ENCODE measurements around the gene REL. TPM values are rescaled to one million over a fixed set of nuclear protein-coding genes. Genes with fewer than 3 reads are reported as not detected.

REL gene
- total RNA-seq, 1 experiment from 2014 or later, result 10.2 TPM

DNA sequence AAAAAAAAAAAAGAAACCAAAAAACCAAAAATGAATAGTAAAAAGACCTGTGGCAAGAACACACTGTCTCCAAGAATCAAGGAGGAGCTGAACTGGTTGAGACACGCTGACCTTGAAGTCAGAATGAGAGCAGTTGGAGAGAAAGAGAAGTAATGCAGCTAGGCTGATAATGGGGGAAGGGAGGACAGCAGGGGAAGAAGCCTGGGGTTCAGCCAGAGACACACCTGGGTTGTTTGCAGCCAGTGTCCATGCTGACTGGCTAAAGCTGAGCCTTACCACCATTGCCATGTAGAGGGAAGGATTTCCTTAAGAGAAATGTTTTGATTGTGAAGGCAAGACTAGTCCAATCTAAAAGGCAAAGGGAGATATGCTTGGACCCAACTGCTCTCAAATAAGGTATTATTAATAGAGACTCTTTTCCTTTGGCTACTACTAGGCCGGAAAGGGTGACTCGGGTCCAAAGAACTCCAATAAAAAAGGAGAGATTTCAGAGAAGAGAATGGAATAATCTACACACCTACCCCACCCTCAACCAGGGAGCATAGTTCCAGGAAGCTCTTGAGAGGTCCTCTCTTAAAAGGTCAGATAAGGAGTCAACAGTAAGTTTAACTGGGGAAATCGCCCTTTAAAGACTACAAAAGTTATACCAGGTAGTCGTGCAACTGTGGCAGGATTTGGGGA is 25.2 kb upstream of the REL start:
- Histone ChIP-seq H3K79me2 (ENCODE audit: insufficient read depth, low read length) (no peaks in the 10 kb centered on the region), H3K4me2 (ENCODE audit: low read length) (peak overlapping the region; percentile 29; the same call in 1 of the 2 replicates), H3K9ac (ENCODE audit: low read length) (no peak overlapping the region), H3K27ac (ENCODE audit: low read depth, low read length) (no peak overlapping the region), H3K4me3 (replicated peaks in 1 of 2; ENCODE audit: low read depth in 1 of 2, low read length in 2 of 2) (no peak overlapping the region), H4K20me1 (ENCODE audit: insufficient read depth) (no peaks in the 10 kb centered on the region), H3K9me2 (ENCODE audit: insufficient read depth) (no peaks in the 10 kb centered on the region), H3K9me3 (ENCODE audit: control insufficient read depth in 1 of 2, insufficient read depth in 1 of 2, low read depth in 1 of 2, low read length in 2 of 2) (no peaks in the 10 kb centered on the region), H3K36me3 (ENCODE audit: control insufficient read depth in 1 of 2, insufficient read depth in 2 of 2, low read length in 2 of 2) (no peaks in the 10 kb centered on the region), H2AFZ (ENCODE audit: low read depth, low read length, poor library complexity, severe bottlenecking) (peak overlapping the region; percentile 57), H3K27me3 (ENCODE audit: insufficient read depth, low read length) (no peaks in the 10 kb centered on the region), H3K4me1 (ENCODE audit: control insufficient read depth in 1 of 2, insufficient read depth in 2 of 2, low read length in 2 of 2) (peaks cover 0 to 10% of the 10 kb centered on the region in 2 experiments; a peak in 1 of 4 replicates)
- ChIA-PET CTCF (no interaction called here), POLR2A (no interaction called here), RAD21 (ENCODE audit: low non-redundant PET in 1 of 2, low total read pairs in 2 of 2, uncharacterized antibody in 2 of 2, unreplicated experiment in 2 of 2) (no interaction called here)
- BruUV-seq (replicated peaks), result no TSS peak
- DNase-seq (ENCODE audit: low read depth, low spot score) (no peak), ATAC-seq (no peak)
- TF ChIP-seq CBX3 (IDR thresholded peaks at IDR 0.05; ENCODE audit: low read depth), result no peak
- no peak for TF ChIP-seq ZFX (IDR thresholded peaks at IDR 0.05)
- no peak for TF ChIP-seq EGR1 (IDR thresholded peaks at IDR 0.05; ENCODE audit: low read depth)
- TF ChIP-seq CEBPB (IDR thresholded peaks at IDR 0.05; ENCODE audit: low read depth), result no peak
- TF ChIP-seq, protein P1, sequence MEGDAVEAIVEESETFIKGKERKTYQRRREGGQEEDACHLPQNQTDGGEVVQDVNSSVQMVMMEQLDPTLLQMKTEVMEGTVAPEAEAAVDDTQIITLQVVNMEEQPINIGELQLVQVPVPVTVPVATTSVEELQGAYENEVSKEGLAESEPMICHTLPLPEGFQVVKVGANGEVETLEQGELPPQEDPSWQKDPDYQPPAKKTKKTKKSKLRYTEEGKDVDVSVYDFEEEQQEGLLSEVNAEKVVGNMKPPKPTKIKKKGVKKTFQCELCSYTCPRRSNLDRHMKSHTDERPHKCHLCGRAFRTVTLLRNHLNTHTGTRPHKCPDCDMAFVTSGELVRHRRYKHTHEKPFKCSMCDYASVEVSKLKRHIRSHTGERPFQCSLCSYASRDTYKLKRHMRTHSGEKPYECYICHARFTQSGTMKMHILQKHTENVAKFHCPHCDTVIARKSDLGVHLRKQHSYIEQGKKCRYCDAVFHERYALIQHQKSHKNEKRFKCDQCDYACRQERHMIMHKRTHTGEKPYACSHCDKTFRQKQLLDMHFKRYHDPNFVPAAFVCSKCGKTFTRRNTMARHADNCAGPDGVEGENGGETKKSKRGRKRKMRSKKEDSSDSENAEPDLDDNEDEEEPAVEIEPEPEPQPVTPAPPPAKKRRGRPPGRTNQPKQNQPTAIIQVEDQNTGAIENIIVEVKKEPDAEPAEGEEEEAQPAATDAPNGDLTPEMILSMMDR (IDR thresholded peaks at IDR 0.05 in 2 of 3, conservative IDR thresholded peaks at IDR 0.05 in 1 of 3; ENCODE audit: borderline replicate concordance in 1 of 3, insufficient read depth in 1 of 3, low read depth in 2 of 3, low read length in 2 of 3), result no peak
- intact Hi-C loops (cut with micrococcal nuclease), result no loop called here

DNA sequence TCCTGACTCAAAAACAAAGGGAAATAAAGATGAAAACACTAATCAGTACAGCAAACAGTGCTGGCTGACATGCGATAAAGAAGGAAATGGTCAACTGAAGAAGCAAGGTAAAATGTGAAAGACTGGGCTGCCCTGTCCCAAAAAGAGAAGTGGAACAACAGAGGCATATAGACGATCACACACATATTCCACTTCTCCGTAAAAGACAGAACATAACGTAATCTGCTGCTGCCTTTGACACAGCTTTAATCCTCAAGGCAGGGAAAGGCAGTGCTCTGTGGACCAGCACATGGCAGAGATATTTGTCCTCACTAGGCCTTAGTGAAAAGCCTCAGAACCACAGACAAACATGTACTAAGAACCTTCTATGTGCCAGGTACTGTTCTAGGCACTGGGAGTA is 24.3 kb upstream of the REL start:
- DNase-seq (ENCODE audit: low read depth, low spot score) (no peak), ATAC-seq (no peak)
- no peak overlapping the region for H3K4me3 ChIP-seq (replicated peaks in 1 of 2; ENCODE audit: low read depth in 1 of 2, low read length in 2 of 2)
- ChIA-PET CTCF (no interaction called here), RAD21 (ENCODE audit: low non-redundant PET in 1 of 2, low total read pairs in 2 of 2, uncharacterized antibody in 2 of 2, unreplicated experiment in 2 of 2) (no interaction called here), POLR2A (no interaction called here)
- H3K9me3 ChIP-seq (ENCODE audit: control insufficient read depth in 1 of 2, insufficient read depth in 1 of 2, low read depth in 1 of 2, low read length in 2 of 2), result no peaks in the 10 kb centered on the region
- H4K20me1 ChIP-seq (ENCODE audit: insufficient read depth), result no peaks in the 10 kb centered on the region
- intact Hi-C loops (cut with micrococcal nuclease), result no loop called here
- peaks cover 0 to 10% of the 10 kb centered on the region in 2 experiments; a peak in 1 of 4 replicates for H3K4me1 ChIP-seq (ENCODE audit: control insufficient read depth in 1 of 2, insufficient read depth in 2 of 2, low read length in 2 of 2)
- BruUV-seq (replicated peaks), result no TSS peak
- H3K9ac ChIP-seq (ENCODE audit: low read length), result no peak overlapping the region
- no peaks in the 10 kb centered on the region for H3K9me2 ChIP-seq (ENCODE audit: insufficient read depth)
- H3K36me3 ChIP-seq (ENCODE audit: control insufficient read depth in 1 of 2, insufficient read depth in 2 of 2, low read length in 2 of 2), result no peaks in the 10 kb centered on the region
- no peaks in the 10 kb centered on the region for H3K27me3 ChIP-seq (ENCODE audit: insufficient read depth, low read length)
- H3K79me2 ChIP-seq (ENCODE audit: insufficient read depth, low read length), result no peaks in the 10 kb centered on the region
- H3K4me2 ChIP-seq (ENCODE audit: low read length), result no peak overlapping the region
- no peak overlapping the region for H2AFZ ChIP-seq (ENCODE audit: low read depth, low read length, poor library complexity, severe bottlenecking)
- H3K27ac ChIP-seq (ENCODE audit: low read depth, low read length), result no peak overlapping the region
- no peak for TF ChIP-seq SIN3A (IDR thresholded peaks at IDR 0.05; ENCODE audit: low read depth)
- no peak for TF ChIP-seq JUND (IDR thresholded peaks at IDR 0.05)
- no peak for TF ChIP-seq RAD21 (IDR thresholded peaks at IDR 0.05; ENCODE audit: low read depth)
- TF ChIP-seq POLR2A (IDR thresholded peaks at IDR 0.05; ENCODE audit: borderline replicate concordance, extremely low read depth, insufficient read depth, insufficient read length), result no peak
- TF ChIP-seq, protein P2, sequence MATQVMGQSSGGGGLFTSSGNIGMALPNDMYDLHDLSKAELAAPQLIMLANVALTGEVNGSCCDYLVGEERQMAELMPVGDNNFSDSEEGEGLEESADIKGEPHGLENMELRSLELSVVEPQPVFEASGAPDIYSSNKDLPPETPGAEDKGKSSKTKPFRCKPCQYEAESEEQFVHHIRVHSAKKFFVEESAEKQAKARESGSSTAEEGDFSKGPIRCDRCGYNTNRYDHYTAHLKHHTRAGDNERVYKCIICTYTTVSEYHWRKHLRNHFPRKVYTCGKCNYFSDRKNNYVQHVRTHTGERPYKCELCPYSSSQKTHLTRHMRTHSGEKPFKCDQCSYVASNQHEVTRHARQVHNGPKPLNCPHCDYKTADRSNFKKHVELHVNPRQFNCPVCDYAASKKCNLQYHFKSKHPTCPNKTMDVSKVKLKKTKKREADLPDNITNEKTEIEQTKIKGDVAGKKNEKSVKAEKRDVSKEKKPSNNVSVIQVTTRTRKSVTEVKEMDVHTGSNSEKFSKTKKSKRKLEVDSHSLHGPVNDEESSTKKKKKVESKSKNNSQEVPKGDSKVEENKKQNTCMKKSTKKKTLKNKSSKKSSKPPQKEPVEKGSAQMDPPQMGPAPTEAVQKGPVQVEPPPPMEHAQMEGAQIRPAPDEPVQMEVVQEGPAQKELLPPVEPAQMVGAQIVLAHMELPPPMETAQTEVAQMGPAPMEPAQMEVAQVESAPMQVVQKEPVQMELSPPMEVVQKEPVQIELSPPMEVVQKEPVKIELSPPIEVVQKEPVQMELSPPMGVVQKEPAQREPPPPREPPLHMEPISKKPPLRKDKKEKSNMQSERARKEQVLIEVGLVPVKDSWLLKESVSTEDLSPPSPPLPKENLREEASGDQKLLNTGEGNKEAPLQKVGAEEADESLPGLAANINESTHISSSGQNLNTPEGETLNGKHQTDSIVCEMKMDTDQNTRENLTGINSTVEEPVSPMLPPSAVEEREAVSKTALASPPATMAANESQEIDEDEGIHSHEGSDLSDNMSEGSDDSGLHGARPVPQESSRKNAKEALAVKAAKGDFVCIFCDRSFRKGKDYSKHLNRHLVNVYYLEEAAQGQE (IDR thresholded peaks at IDR 0.05; ENCODE audit: low read depth), result no peak
- no peak for TF ChIP-seq YY1 (IDR thresholded peaks at IDR 0.05; ENCODE audit: extremely low read depth, insufficient replicate concordance, low read depth, low read length)
- no peak for TF ChIP-seq EZH2phosphoT487 (IDR thresholded peaks at IDR 0.05; ENCODE audit: borderline replicate concordance)
- no peak for TF ChIP-seq ELF1 (IDR thresholded peaks at IDR 0.05; ENCODE audit: borderline replicate concordance, low read depth)
- TF ChIP-seq EGR1 (IDR thresholded peaks at IDR 0.05; ENCODE audit: low read depth), result no peak
- TF ChIP-seq ZFX (IDR thresholded peaks at IDR 0.05), result no peak
- TF ChIP-seq, protein P3, sequence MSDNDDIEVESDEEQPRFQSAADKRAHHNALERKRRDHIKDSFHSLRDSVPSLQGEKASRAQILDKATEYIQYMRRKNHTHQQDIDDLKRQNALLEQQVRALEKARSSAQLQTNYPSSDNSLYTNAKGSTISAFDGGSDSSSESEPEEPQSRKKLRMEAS (IDR thresholded peaks at IDR 0.05), result no peak
- TF ChIP-seq EZH2 (IDR thresholded peaks at IDR 0.05), result no peak
- no peak for TF ChIP-seq ZNF274 (IDR thresholded peaks at IDR 0.05; ENCODE audit: low read depth, low read length)
- no peak for TF ChIP-seq CEBPB (IDR thresholded peaks at IDR 0.05; ENCODE audit: low read depth)
